Fibroblast of pulmonary artery (primary cell): ENCODE results near the gene GPC5.

Source experiments
- DNase-seq: peaks from one replicate; pipeline ENCODE4 v3.0.0-alpha.2; 2010; ENCODE audit warnings: low read depth
- H3K4me3 ChIP-seq: replicated peaks from 2 replicates; pipeline ENCODE4 v1.5.1; 2011; ENCODE audit warnings: low read depth, mild to moderate bottlenecking, control low read depth, low read length, moderate library complexity
- CTCF ChIP-seq: IDR thresholded peaks from 2 replicates; pipeline ENCODE4 v1.5.1; 2011; ENCODE audit warnings: mild to moderate bottlenecking, control low read depth, low read length, inconsistent platforms; ENCODE audit errors: missing control alignments

GPC5 gene

GRCh38 chr13:92042522-92042921 lies 644.1 kb downstream of the GPC5 start:
- DNase-seq, result no peak
- H3K4me3 ChIP-seq, result no peak overlapping the region
- no peak for TF ChIP-seq CTCF

DNA sequence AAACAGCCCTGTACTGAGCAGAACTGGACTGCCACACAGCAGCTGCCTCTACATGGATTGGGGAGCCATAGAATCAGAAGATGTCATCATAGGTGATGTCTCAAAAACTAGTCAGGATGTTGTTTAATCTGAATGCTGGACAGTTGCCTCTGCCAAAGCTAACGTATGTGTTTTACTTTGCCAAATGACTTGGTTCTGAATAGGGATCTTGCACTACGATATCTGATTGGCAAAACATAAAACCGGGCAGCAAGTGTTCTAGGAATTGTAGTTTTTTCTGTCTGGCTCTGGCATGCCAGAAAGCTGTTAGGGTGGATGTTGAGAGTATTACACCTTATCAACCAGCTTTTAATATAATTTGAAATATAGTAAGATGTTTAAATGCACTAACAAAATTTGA lies 645.9 kb downstream of the GPC5 start:
- H3K4me3 ChIP-seq, result no peak overlapping the region
- DNase-seq, result no peak
- TF ChIP-seq CTCF, result no peak

DNA sequence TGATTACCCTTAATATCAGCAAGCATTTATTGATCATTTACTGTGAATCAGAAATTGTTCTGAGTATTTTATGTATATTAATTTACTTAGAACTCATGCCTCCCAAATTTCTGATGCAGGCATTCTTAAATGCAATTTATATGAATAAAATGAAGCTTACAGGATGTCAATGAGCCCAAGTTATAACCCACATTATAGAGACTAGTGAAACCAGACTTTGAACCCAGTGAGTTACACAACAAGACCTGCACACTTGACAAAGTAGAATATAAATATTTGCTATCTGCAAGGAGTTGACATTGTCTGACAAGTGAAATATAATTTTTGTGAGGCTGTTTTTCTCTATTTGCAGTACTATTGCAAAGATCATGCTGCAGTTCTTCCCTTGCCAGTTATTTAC lies 656.0 kb downstream of the GPC5 start:
- no peak for DNase-seq
- TF ChIP-seq CTCF, result no peak
- H3K4me3 ChIP-seq, result no peak overlapping the region

DNA sequence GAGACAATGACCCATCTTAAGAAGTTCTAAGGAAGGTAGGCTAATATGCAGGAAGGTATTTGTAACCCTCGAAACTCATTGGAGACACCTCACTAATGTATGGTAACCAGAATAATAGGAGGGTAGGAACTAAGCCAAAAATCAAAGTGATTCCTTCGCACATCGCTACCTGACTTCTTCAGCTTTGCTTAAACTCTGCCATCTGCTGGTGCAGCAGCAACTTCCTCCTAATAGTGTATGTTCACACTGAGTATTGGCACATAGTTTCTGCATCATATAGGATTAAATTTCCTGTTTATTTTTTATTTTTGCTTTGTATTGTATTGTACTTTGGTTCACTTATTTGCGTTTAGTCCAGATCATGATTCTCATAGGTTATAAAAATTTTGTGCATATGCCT lies 676.2 kb downstream of the GPC5 start:
- no peak overlapping the region for H3K4me3 ChIP-seq
- DNase-seq, result peak; percentile 11
- TF ChIP-seq CTCF, result peak; percentile 37

DNA sequence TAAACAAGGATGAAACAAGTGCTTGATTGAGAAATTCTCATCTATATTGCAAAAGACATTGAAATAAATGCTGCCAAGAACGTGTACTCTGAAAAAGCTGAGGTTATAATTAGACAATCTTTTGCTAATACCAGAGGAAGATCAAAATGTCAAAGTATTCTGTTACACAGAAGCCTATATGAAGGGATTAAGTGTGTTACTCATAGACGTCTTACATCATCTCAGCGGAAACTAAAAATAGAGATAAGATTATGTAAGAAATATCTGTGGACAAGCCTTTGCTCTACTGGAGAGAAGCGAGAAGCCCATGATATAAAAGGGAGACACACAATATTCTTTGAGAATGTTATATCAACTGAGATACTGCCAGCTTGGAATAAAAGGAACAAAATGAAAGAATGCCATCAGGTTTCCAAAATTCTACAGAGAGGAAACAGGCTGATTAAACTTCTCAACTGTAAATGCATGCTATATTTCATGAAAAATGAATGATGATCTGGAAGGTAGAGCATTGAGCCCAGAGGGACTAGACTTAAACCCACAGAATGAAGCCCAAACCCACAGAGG lies 699.0 kb downstream of the GPC5 start:
- peak; percentile 23 for DNase-seq
- no peak overlapping the region for H3K4me3 ChIP-seq
- no peak for TF ChIP-seq CTCF

- no peak for DNase-seq
- no peak for TF ChIP-seq CTCF
- H3K4me3 ChIP-seq, result no peak overlapping the region
Observed at GRCh38 chr13:92101801-92102200, 703.4 kb downstream of the GPC5 start.

DNA sequence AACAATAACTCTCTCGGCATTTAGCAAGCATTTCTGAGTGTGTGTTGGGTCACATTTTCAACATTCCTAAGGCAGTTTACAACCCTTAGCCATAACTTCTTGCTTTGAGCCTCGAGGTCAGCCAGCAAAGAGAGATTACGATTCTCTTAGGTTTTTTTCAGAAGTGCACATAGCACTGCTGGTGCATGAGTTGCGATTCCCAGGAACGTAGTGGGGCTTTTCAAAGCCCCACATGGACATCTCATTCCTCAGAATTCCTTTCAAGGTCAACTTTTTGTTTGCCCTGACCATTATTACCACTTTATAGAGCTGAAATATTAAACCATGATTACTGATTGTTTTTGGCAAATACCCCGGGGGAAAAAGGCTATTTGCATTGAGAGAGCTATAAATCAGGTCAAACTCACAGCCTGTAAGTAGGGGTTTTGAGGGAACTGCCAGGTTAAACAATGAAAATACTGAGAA lies 705.3 kb downstream of the GPC5 start:
- H3K4me3 ChIP-seq, result no peak overlapping the region
- peak; percentile 33 for DNase-seq

More for the DNA sequence above, 705.3 kb downstream of the GPC5 start:
- no peak for TF ChIP-seq CTCF
